Left forelimb (tissue), 1 donor: ENCODE data around the gene CRYBG1.

Experiments used
- DNase-seq: peaks from one replicate; pipeline ENCODE4 v3.0.0-alpha.2; 2018; ENCODE audit warnings: low spot score

The CRYBG1 gene

GRCh38 chr6:106360410-106360988 is at the start of gene CRYBG1:
Gene CRYBG1, plus strand, starts transcription at chr6:106360717. Its CDS starts 192 bp downstream, at chr6:106360909.
- DNase-seq = peak; percentile 71

- no peak for DNase-seq
These were observed 44.6 kb upstream of the CRYBG1 start for GRCh38 chr6:106315765-106316374.

GRCh38 chr6:106316375-106316766 is 44.1 kb upstream of the CRYBG1 start:
- no peak for DNase-seq

- no peak for DNase-seq
These were observed 42.5 kb upstream of the CRYBG1 start for GRCh38 chr6:106318061-106318460.

GRCh38 chr6:106318851-106319250 is 41.7 kb upstream of the CRYBG1 start:
- no peak for DNase-seq

GRCh38 chr6:106321940-106322339 is 38.6 kb upstream of the CRYBG1 start:
- DNase-seq = no peak

- DNase-seq = no peak
These were observed 35.7 kb upstream of the CRYBG1 start for GRCh38 chr6:106324726-106325335.

GRCh38 chr6:106325336-106326178 is 35.0 kb upstream of the CRYBG1 start, which contains the start of gene ATG5:
Gene ATG5, minus strand, starts transcription at chr6:106325760. Its CDS starts 9,552 bp downstream, at chr6:106316208.
- DNase-seq = peak; percentile 100

- DNase-seq = no peak
These were observed 25.7 kb upstream of the CRYBG1 start for GRCh38 chr6:106334646-106335448.

- DNase-seq = no peak
These were observed 21.0 kb upstream of the CRYBG1 start for GRCh38 chr6:106339334-106340029.

GRCh38 chr6:106347219-106347618 is 13.3 kb upstream of the CRYBG1 start:
- DNase-seq = no peak

GRCh38 chr6:106356378-106356777 is 4.1 kb upstream of the CRYBG1 start:
- DNase-seq = no peak

- no peak for DNase-seq
These were observed 533 bp upstream of the CRYBG1 start for GRCh38 chr6:106359959-106360409.

- DNase-seq = peak; percentile 64
These were observed 493 bp downstream of the CRYBG1 start for GRCh38 chr6:106360989-106361430.

GRCh38 chr6:106363401-106364138 is 3.1 kb downstream of the CRYBG1 start:
- DNase-seq = no peak

- DNase-seq = no peak
These were observed 9.2 kb downstream of the CRYBG1 start for GRCh38 chr6:106369739-106370138.

- DNase-seq = no peak
These were observed 10.1 kb downstream of the CRYBG1 start for GRCh38 chr6:106370639-106371038.

GRCh38 chr6:106372838-106373501 is 12.5 kb downstream of the CRYBG1 start:
- no peak for DNase-seq

GRCh38 chr6:106373502-106374239 is 13.2 kb downstream of the CRYBG1 start:
- no peak for DNase-seq
